Effector memory CD8-positive, alpha-beta T cell (primary cell): ENCODE data around the gene MYLIP.

Experiments
- ATAC-seq: fragments of 150-1000 bp; cut with Tn5 transposase; replicated peaks from 2 replicates; pipeline ENCODE4 v1.10.0; 2021; ENCODE audit warnings: mild to moderate bottlenecking, moderate library complexity
- DNase-seq, 3 experiments: peaks; one replicate each; pipeline ENCODE4 v3.0.0; 2021
- H3K27ac Mint-ChIP-seq, 2 donors: one replicate each; pipeline ENCODE4 v1.8.0; 2022; ENCODE audit warnings: mild to moderate bottlenecking in 2 of 2, mixed read lengths in 2 of 2, moderate library complexity in 2 of 2
- H3K27me3 Mint-ChIP-seq, 2 donors: one replicate each; pipeline ENCODE4 v1.8.0; 2022; ENCODE audit warnings: mixed read lengths in 2 of 2
- H3K36me3 Mint-ChIP-seq: one replicate; pipeline ENCODE4 v1.8.0; 2022; ENCODE audit warnings: mild to moderate bottlenecking, moderate library complexity, mixed read lengths; ENCODE audit not compliant: insufficient read depth
- H3K4me1 Mint-ChIP-seq, 2 donors: one replicate each; pipeline ENCODE4 v1.8.0; 2022; ENCODE audit warnings: low read depth in 2 of 2, mixed read lengths in 2 of 2
- H3K4me3 Mint-ChIP-seq, 2 donors: one replicate each; pipeline ENCODE4 v1.8.0; 2022; ENCODE audit warnings: mild to moderate bottlenecking in 2 of 2, mixed read lengths in 2 of 2, moderate library complexity in 2 of 2
- H3K9me3 Mint-ChIP-seq, 2 donors: one replicate each; pipeline ENCODE4 v1.8.0; 2022; ENCODE audit warnings: mixed read lengths in 2 of 2

MYLIP gene

DNA sequence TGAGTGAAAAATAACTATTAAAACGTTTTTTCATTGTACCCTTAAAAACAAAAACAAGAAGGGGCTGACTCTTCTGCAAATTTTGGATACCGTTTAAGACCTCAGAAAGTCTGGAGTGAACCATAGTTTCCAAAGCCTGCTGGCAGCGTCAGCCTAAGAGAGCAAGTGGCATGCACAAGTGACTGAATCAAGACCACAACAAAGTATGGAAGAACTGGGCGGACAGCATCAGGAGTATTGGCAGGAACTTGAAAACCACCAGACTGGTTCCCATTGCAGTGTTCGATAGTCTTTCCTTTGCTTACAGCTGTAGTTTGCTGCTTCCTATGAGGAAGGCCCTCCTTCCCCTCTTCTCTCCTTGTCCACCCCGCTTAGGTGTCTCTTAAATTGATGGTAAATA lies 33.7 kb upstream of the MYLIP start:
- H3K4me3 Mint-ChIP-seq, result no peak overlapping the region

DNA sequence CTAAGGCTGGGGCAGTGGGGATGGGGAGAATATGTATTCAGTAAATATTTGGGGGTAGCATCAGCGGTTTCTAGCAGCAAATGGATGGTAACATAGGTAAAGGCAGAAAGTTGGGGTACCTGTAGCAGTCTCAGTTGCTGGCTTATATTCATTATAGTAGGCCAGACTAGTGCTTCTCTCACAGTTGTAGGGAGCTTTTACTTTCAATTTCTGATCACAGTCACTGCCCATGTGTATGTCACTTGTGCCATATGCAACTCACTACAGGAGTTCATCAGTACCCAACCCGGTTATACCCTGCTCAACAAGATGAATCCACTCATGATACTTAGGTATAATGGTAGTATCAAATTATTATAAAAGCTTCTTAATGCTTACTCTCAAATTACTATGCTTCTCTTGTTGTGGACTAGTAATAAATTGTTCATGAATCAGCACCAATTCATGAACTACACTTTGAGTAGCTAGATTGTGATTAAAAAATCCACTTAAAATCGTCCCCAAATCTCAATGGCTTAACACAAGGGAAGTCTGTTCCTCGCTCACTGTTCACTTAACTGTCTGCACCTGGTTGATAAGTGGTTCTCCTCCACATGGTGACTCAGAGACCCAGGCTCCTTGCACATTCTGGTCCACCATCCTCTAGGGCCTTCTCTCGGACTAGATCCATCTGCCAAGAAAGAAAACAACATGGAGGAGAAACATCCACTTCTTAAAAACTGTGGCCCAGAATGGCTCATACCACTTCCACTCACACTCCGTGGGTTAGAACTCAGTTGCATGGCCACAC lies 31.3 kb upstream of the MYLIP start:
- peaks cover 3 to 13% of the 10 kb centered on the region in 2 donors for H3K9me3 Mint-ChIP-seq
- H3K36me3 Mint-ChIP-seq, result peaks cover 3% of the 10 kb centered on the region
- peaks cover 0 to 9% of the 10 kb centered on the region in 2 donors for H3K27me3 Mint-ChIP-seq
- H3K4me1 Mint-ChIP-seq, result peaks cover 0 to 4% of the 10 kb centered on the region in 2 donors
- DNase-seq (no peak), ATAC-seq (no peak)
- H3K4me3 Mint-ChIP-seq, result no peak overlapping the region
- no peak overlapping the region for H3K27ac Mint-ChIP-seq

More for the DNA sequence above, 33.7 kb upstream of the MYLIP start:
- H3K27ac Mint-ChIP-seq, result no peak overlapping the region
- no peak for ATAC-seq
- H3K36me3 Mint-ChIP-seq, result peaks cover 3% of the 10 kb centered on the region
- no peak for DNase-seq
- peaks cover 0 to 4% of the 10 kb centered on the region in 2 donors for H3K4me1 Mint-ChIP-seq
- peaks cover 6 to 17% of the 10 kb centered on the region in 2 donors for H3K27me3 Mint-ChIP-seq
- peaks cover 3 to 13% of the 10 kb centered on the region in 2 donors for H3K9me3 Mint-ChIP-seq

DNA sequence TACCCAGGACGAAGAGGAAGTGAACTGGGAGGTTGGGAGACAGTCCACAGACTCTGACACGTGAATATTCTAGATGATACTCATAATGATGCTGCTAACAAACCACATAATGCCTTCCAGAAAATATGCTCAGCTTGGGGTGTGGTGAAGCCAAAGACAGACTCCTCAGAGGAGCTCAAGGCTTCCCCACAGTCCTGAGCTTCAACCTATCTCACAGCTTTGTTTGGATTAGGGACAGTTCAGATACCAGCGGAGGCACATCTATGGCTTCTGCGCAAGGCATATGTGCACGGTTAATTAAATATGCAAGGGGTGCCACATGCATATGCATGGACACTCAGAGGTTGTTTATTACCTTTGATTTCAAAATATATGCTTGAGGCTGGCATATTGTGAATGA lies 30.7 kb upstream of the MYLIP start:
- Mint-ChIP-seq H3K4me3 (no peak overlapping the region), H3K9me3 (peaks cover 3 to 13% of the 10 kb centered on the region in 2 donors), H3K27ac (no peak overlapping the region), H3K27me3 (peaks cover 0 to 3% of the 10 kb centered on the region in 2 donors), H3K4me1 (peaks cover 0 to 4% of the 10 kb centered on the region in 2 donors), H3K36me3 (peaks cover 3% of the 10 kb centered on the region)
- ATAC-seq (no peak), DNase-seq (no peak)

DNA sequence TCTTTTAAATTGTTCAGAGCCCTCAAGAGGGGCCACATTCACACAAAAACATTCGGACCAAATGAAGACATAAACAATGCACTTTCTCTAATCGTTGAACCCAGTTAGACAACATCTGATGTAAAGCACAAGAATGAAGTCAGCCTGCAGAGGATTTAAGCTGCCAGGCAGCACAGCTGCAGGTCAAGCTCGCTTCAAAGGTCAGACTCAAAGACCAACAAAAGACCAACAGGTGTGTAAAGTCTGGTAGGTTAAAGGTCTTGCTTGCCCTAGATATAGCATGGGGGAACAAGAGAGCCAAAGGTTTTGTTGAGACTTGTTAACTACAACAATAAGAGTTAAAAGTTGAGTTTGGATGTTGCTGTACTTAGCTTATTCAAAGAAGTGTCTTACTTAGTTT lies 26.7 kb upstream of the MYLIP start:
- H3K36me3 Mint-ChIP-seq, result peaks cover 3% of the 10 kb centered on the region
- no peak overlapping the region for H3K27ac Mint-ChIP-seq
- DNase-seq, result no peak
- H3K27me3 Mint-ChIP-seq, result no peaks in the 10 kb centered on the region
- no peak for ATAC-seq
- no peaks in the 10 kb centered on the region for H3K4me1 Mint-ChIP-seq
- H3K9me3 Mint-ChIP-seq, result peaks cover 3 to 13% of the 10 kb centered on the region in 2 donors
- no peak overlapping the region for H3K4me3 Mint-ChIP-seq

DNA sequence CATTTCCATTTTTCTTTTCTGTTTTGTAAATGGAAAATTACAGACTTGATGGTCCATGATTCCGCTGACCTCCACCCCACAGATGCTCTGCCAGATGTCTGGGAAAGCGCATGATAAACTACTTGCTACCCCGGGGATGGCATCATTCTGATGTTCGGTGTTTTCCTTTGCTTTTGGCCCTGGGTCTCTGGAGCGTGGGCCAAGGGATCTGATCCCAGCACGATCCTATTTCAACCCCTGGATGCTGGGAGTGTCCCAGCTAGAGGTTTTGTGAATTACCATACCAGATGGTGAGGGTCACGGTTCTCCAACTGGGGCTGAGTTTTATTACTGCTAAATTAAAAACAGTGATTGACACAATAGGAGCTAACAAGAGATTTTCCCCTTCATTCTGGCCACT lies 25.2 kb upstream of the MYLIP start:
- H3K4me3 Mint-ChIP-seq, result no peak overlapping the region
- H3K27me3 Mint-ChIP-seq, result peaks cover 0 to under 1% of the 10 kb centered on the region in 2 donors
- no peak for ATAC-seq

DNA sequence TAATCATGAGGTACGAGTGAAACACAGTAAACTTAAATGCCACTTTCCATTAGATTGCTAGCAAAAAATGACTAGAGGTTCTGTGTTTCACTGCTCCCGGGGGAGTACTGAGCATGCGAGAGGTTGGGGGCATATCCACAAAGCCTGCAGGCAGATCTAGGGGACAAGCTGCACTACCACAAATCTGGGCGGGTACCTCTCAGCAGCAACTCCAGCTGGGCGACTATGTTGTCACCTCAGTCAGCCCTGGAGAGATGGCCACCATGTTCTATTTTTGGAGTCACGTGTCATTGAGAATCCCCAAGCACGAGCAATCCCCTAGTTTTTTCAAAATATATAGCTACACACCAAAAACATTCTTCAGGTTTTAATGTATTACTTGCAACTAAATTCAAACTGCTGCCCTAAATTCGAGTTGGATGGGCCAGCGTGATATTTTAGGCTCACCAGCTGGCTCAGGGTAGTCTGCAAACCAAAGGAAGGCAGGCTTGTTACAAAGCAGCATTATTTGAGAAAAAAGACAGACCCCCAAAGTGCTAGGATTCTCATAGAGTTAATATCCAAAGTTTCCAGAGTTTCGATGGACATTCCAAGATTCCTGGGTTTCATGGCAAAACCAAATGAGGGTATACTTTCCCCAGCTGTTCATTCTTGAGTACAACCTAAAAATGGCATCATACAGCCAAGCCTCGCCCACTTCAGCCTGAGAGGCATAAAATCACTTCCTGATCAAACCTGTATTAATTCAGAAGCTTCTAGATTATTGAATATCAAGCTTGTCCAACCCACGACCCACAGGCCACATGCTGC lies 24.1 kb upstream of the MYLIP start:
- no peak overlapping the region for H3K27ac Mint-ChIP-seq
- H3K9me3 Mint-ChIP-seq, result peaks cover 0 to 4% of the 10 kb centered on the region in 2 donors
- no peak for ATAC-seq

More for the DNA sequence above, 25.2 kb upstream of the MYLIP start:
- no peaks in the 10 kb centered on the region for H3K4me1 Mint-ChIP-seq
- peaks cover 0 to 13% of the 10 kb centered on the region in 2 donors for H3K9me3 Mint-ChIP-seq
- no peak overlapping the region for H3K27ac Mint-ChIP-seq
- DNase-seq, result no peak
- no peaks in the 10 kb centered on the region for H3K36me3 Mint-ChIP-seq

DNA sequence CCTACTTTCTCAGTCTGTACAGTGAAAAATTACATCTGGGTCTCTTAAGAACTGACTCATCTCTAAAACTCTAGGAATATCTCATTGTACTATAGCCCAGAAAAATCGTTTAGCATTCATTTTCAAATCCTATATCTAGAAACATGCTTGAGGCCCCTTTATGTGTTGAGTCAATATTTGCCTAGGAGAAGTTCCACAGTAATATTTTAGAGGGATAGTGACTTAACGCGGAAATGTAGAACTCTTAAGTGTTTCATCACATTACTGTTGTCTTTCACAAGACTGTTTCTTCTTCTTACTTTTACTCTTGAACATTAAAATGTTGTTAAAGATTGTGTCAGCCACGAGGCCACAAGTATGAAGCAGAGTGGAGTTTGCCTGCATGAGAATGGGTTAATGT lies 23.0 kb upstream of the MYLIP start:
- Mint-ChIP-seq H3K27me3 (peaks cover 0 to 16% of the 10 kb centered on the region in 2 donors), H3K4me1 (no peaks in the 10 kb centered on the region), H3K27ac (no peak overlapping the region), H3K9me3 (no peaks in the 10 kb centered on the region), H3K36me3 (no peaks in the 10 kb centered on the region), H3K4me3 (no peak overlapping the region)
- ATAC-seq, result no peak
- DNase-seq, result no peak

More for the DNA sequence above, 24.1 kb upstream of the MYLIP start:
- no peak for DNase-seq
- peaks cover 0 to 11% of the 10 kb centered on the region in 2 donors for H3K27me3 Mint-ChIP-seq
- H3K4me3 Mint-ChIP-seq, result no peak overlapping the region
- H3K36me3 Mint-ChIP-seq, result no peaks in the 10 kb centered on the region
- H3K4me1 Mint-ChIP-seq, result no peaks in the 10 kb centered on the region

DNA sequence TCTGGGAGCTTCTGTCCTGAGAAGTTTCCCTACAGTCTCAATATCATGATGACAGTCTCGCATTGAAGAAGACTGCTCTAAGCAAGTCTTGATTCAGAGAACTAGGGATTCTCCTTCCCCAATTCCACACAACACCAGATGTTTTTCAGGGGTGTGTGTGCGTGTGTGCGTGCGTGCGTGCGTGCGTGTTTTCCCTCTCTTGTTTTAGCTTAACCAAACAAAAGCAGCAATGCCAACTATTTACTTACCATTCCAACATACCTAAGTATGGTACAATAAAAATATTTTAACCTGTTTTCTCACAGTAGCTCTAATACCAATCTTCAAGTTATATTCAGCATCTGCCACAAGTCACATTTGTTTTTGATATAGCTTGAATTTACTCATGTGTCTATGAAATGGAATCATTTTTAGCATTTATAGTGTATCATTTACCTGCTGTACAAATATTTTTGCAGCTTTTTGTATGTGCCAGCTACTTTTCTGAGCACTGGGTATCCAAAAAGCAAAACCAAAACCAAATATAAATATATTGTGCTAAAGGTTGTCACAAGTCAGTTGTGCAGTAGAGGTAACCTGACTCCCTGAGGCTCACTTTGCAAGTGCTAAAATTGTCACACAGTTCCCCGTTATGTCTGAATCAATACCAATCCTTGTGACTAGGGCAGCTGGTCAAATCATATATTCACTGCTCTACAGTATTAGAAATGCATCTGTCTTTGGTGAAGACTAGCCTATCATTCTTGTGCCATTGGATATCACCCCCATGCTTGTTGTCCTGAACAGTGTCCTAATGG lies 21.7 kb upstream of the MYLIP start:
- DNase-seq (no peak), ATAC-seq (no peak)
- no peaks in the 10 kb centered on the region for H3K9me3 Mint-ChIP-seq
- H3K36me3 Mint-ChIP-seq, result no peaks in the 10 kb centered on the region
- no peak overlapping the region for H3K4me3 Mint-ChIP-seq
- no peak overlapping the region for H3K27ac Mint-ChIP-seq
- H3K4me1 Mint-ChIP-seq, result peaks cover 0 to 2% of the 10 kb centered on the region in 2 donors
- peaks cover 0 to 16% of the 10 kb centered on the region in 2 donors for H3K27me3 Mint-ChIP-seq

DNA sequence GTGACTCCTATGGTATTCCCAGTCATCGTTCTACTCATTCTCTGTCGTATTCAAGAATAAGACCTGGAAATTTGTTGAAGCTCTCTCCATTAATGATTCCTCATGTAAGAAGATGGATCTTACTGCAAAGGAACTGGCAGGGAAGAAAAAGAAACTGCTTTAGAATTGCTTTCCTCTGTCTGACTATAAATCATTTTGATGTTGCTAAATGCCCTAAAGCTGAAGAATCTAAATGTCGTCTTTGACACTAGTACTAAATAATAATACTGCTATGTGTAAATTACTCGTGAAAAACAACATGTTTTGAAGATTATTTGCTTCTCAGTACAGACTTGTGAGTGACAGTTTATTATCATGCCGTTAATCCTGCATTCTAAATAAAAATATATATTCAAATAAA lies 20.5 kb upstream of the MYLIP start:
- Mint-ChIP-seq H3K9me3 (no peaks in the 10 kb centered on the region), H3K4me3 (no peak overlapping the region), H3K27ac (no peak overlapping the region), H3K4me1 (peaks cover 0 to 2% of the 10 kb centered on the region in 2 donors), H3K27me3 (peaks cover 0 to 16% of the 10 kb centered on the region in 2 donors), H3K36me3 (no peaks in the 10 kb centered on the region)
- no peak for DNase-seq
- ATAC-seq, result no peak

DNA sequence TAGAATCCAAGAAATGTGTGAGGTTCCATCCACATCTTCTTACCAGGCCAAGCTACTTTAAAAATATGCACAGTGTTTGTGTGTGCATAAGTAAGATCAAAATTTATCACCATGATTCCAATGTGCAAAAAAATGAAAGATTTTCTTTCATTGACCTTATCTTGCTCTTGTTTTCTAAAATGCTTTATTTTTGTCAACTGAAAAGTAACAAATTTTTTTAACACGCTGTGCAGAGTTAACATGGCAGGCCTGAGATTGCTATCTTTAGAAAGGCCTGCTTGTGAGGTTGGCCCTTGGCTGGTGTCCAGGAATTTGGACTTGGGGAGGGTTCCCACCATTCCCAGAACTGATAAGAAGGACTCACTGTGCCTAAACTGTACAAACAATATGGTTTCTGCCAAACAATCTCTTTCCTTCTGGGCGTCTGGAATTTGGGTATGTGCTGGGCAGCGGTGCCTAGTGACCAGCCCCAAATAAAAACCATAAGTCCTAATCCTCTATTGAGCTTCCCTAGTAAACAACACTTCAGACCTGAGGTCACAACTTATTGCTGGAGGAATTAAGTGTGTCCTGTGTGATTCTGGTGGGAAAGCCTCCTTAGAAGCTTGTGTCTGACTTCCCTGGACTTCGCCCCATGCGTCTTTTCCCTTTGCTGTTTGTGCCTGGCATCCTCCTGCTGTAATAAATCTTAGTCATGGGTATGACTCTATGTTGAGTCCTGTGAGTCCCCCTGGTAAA lies 19.8 kb upstream of the MYLIP start:
- H3K27ac Mint-ChIP-seq, result no peak overlapping the region
- no peak for ATAC-seq
- H3K9me3 Mint-ChIP-seq, result no peaks in the 10 kb centered on the region
- no peak overlapping the region for H3K4me3 Mint-ChIP-seq
- peaks cover 0 to 16% of the 10 kb centered on the region in 2 donors for H3K27me3 Mint-ChIP-seq
- H3K4me1 Mint-ChIP-seq, result peaks cover 0 to 2% of the 10 kb centered on the region in 2 donors
- H3K36me3 Mint-ChIP-seq, result no peaks in the 10 kb centered on the region
- DNase-seq, result no peak

DNA sequence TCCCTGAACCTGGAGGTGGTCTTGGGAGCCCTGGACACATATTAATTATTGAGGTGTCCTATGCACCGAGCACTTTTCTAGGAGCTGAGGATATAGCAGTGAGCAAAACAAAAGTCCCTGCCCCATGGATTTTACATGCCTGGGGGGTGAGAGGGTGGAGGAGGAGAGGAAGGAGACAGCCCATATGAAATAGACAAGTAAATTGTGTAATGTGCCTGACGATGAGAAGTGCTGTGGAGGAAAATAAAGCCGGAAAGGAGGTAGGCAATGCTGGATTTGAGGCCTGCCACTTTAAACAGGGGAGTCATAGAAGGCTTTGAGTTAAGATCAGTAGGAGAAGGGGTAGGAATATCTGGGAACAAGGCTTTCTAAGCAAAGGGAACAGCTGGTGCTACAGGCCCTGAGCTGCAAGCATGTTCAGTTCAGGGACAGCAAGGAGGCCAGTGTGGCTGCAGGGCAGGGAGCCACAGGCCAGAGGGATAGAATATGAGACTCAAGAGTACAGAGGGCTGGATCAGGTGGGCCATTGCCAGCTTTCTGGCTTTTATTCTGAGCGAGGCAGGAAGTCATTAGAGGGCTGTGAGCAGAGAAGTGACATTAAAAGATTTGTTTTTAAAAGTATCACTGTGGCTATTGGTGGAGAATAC lies 19.1 kb upstream of the MYLIP start:
- H3K9me3 Mint-ChIP-seq, result no peaks in the 10 kb centered on the region
- no peak overlapping the region for H3K27ac Mint-ChIP-seq

DNA sequence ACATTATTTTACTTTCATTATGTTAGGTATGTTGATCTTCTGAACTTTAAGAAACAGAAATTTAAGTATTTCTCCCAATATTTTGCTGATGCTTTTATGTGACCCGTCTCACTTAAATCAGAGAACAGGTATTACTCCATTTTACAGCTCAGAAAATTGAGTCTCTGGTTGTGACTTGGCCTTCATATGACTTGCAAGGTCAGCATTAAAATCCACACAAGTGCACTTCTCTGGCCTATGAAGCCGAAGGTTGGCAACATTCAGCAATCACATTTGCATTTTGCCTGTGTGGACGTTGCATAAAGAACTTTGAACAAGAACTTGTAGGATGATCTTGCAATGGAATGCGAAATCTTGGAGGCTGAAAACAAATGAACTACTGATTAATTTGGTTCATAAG lies 10.1 kb upstream of the MYLIP start:
- no peak overlapping the region for H3K4me3 Mint-ChIP-seq
- no peaks in the 10 kb centered on the region for H3K4me1 Mint-ChIP-seq
- no peak for ATAC-seq
- peaks cover 0 to 15% of the 10 kb centered on the region in 2 donors for H3K27me3 Mint-ChIP-seq
- no peak for DNase-seq
- no peaks in the 10 kb centered on the region for H3K9me3 Mint-ChIP-seq
- no peak overlapping the region for H3K27ac Mint-ChIP-seq
- H3K36me3 Mint-ChIP-seq, result no peaks in the 10 kb centered on the region

More for the DNA sequence above, 19.1 kb upstream of the MYLIP start:
- DNase-seq (no peak), ATAC-seq (no peak)
- no peak overlapping the region for H3K4me3 Mint-ChIP-seq
- H3K4me1 Mint-ChIP-seq, result peaks cover 0 to 2% of the 10 kb centered on the region in 2 donors
- H3K27me3 Mint-ChIP-seq, result peaks cover 0 to 16% of the 10 kb centered on the region in 2 donors
- H3K36me3 Mint-ChIP-seq, result no peaks in the 10 kb centered on the region
